Hepatocyte (in vitro differentiated cells): ENCODE measurements around the gene LGR4. TPM values are rescaled to one million over a fixed set of nuclear protein-coding genes. Genes with fewer than 3 reads are reported as not detected.

Experiments used
- DNase-seq: peaks from one replicate; pipeline ENCODE4 v3.0.0-alpha.2; 2016; ENCODE audit warnings: low spot score
- H2AFZ ChIP-seq: fragments of 200-600 bp; sonication (generic); 2 replicates; pipeline ENCODE4 v1.6.0; 2016; ENCODE audit warnings: antibody characterized with exemption, mild to moderate bottlenecking
- H3K27ac ChIP-seq: fragments of 200-600 bp; sonication (generic); 2 replicates; pipeline ENCODE4 v1.5.1; 2016; ENCODE audit warnings: mild to moderate bottlenecking
- H3K27me3 ChIP-seq: fragments of 200-600 bp; sonication (generic); 2 replicates; pipeline ENCODE4 v1.6.1; 2016
- H3K36me3 ChIP-seq: fragments of 200-600 bp; sonication (generic); replicated peaks from 2 replicates; pipeline ENCODE4 v1.5.1; 2016; ENCODE audit warnings: low read depth; ENCODE audit not compliant: insufficient read depth
- H3K4me1 ChIP-seq: fragments of 200-600 bp; sonication (generic); 2 replicates; pipeline ENCODE4 v1.5.1; 2016; ENCODE audit warnings: mild to moderate bottlenecking, moderate library complexity; ENCODE audit not compliant: insufficient read depth
- H3K4me2 ChIP-seq: fragments of 200-600 bp; sonication (generic); 2 replicates; pipeline ENCODE4 v1.6.0; 2016
- H3K4me3 ChIP-seq: fragments of 200-600 bp; sonication (generic); 2 replicates; pipeline ENCODE4 v1.5.1; 2016; ENCODE audit warnings: mild to moderate bottlenecking
- H3K79me2 ChIP-seq: fragments of 200-600 bp; sonication (generic); 2 replicates; pipeline ENCODE4 v1.6.0; 2017; ENCODE audit warnings: mild to moderate bottlenecking
- H3K9me2 ChIP-seq: fragments of 200-600 bp; sonication (generic); replicated peaks from 2 replicates; pipeline ENCODE4 v1.6.0; 2017; ENCODE audit warnings: mild to moderate bottlenecking; ENCODE audit not compliant: insufficient read depth
- H3K9me3 ChIP-seq: fragments of 200-600 bp; sonication (generic); 2 replicates; pipeline ENCODE4 v1.5.1; 2016; ENCODE audit warnings: low read depth, mild to moderate bottlenecking
- H4K20me1 ChIP-seq: fragments of 200-600 bp; sonication (generic); 2 replicates; pipeline ENCODE4 v1.6.0; 2016; ENCODE audit warnings: mild to moderate bottlenecking; ENCODE audit not compliant: insufficient read depth, poor library complexity, severe bottlenecking
- EZH2 ChIP-seq: fragments of 200-600 bp; sonication (generic); IDR thresholded peaks from 2 replicates; pipeline ENCODE4 v1.6.1; 2016; ENCODE audit warnings: antibody characterized with exemption, mild to moderate bottlenecking, borderline replicate concordance
- EZH2phosphoT487 ChIP-seq: fragments of 200-600 bp; sonication (generic); IDR thresholded peaks from one replicate; pipeline ENCODE4 v1.6.1; 2018; ENCODE audit warnings: antibody characterized with exemption, mild to moderate bottlenecking, low read depth, moderate library complexity; ENCODE audit not compliant: unreplicated experiment, severe bottlenecking
- WGBS: methylation state at CpG from one replicate; pipeline ENCODE4 v1.1.6; 2016; ENCODE audit warnings: low lambda C conversion rate; ENCODE audit errors: missing lambda C conversion rate; 5-methylcytosine and 5-hydroxymethylcytosine counted together
- polyA plus RNA-seq: library from polyadenylated mRNA; unstranded; fragments of >200 nt; fragmentation: Nextera tagmentation; extraction: Ambion mirVana; gene quantifications from 2 replicates; pipeline ENCODE4 v1.2.1, GENCODE V29; 2016
- total RNA-seq: library from RNA; depleted of rRNA; stranded (reverse); fragments of >200 nt; gene quantifications from 2 replicates; pipeline ENCODE4 v1.2.3, GENCODE V29; 2014
- TF ChIP-seq, protein P1 (sequence below): fragments of 200-600 bp; sonication (generic); IDR thresholded peaks from 2 replicates; pipeline ENCODE4 v1.5.1; 2016; ENCODE audit warnings: antibody characterized with exemption, mild to moderate bottlenecking; ENCODE audit not compliant: poor library complexity

LGR4 gene
- total and polyA plus RNA-seq, 2 experiments from 2014 or later = 27.2 to 115 TPM

DNA sequence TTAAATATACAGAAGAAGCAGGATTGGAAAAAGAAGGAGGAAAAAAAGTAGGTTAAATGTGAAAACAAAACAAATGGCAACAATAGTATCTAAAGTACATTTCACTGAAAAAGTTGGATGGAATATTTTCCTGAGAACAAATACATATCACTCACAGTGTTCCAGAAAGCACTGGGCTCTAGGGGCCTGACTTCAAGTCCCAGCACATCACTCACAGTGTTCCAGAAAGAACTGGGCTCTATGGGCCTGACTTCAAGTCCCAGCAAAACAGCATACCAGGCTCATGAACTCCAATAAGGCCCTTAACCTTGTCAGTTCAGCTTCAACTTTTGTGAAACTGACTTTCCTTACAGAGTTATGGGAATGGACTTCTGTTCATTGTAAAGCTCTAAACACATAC lies 63.5 kb downstream of the LGR4 start:
- Histone ChIP-seq H2AFZ (no peak overlapping the region), H3K9me2 (no peaks in the 10 kb centered on the region), H3K4me2 (no peak overlapping the region), H3K4me3 (no peak overlapping the region), H3K79me2 (peaks cover 96% of the 10 kb centered on the region), H3K27me3 (no peaks in the 10 kb centered on the region), H4K20me1 (no peaks in the 10 kb centered on the region), H3K27ac (no peak overlapping the region), H3K9me3 (no peaks in the 10 kb centered on the region), H3K4me1 (no peaks in the 10 kb centered on the region), H3K36me3 (no peaks in the 10 kb centered on the region)
- DNase-seq = no peak
- TF ChIP-seq EZH2phosphoT487 = no peak
- no peak for TF ChIP-seq EZH2
- TF ChIP-seq, protein P1, sequence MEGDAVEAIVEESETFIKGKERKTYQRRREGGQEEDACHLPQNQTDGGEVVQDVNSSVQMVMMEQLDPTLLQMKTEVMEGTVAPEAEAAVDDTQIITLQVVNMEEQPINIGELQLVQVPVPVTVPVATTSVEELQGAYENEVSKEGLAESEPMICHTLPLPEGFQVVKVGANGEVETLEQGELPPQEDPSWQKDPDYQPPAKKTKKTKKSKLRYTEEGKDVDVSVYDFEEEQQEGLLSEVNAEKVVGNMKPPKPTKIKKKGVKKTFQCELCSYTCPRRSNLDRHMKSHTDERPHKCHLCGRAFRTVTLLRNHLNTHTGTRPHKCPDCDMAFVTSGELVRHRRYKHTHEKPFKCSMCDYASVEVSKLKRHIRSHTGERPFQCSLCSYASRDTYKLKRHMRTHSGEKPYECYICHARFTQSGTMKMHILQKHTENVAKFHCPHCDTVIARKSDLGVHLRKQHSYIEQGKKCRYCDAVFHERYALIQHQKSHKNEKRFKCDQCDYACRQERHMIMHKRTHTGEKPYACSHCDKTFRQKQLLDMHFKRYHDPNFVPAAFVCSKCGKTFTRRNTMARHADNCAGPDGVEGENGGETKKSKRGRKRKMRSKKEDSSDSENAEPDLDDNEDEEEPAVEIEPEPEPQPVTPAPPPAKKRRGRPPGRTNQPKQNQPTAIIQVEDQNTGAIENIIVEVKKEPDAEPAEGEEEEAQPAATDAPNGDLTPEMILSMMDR = no peak

DNA sequence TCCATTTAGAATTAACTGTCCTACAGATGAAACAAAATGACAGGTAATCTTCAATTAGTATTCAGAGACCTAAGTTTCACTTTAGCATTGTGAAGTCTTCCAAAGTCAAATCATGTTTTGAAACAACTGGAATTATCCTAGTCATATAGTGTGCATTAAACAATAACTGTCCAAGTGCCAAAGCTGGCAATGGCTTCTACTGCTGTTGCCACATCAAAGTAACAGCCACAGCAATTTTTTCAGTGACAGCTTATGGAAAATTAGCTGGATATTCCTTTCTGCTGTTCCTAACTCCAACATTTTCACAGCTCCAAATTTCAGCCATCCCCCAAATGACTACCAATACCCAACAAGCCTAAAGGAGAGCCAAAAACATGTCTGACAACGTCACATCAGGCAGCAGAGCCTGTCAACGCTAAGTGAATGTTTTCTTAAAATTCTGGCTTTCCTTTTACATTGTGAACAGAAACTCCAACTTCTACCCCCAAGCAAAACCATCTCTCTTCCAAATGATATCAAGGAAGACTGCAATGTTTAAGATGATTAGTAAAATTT lies 64.3 kb downstream of the LGR4 start:
- Histone ChIP-seq H3K27me3 (no peaks in the 10 kb centered on the region), H3K4me3 (no peak overlapping the region), H3K4me2 (no peak overlapping the region), H3K36me3 (no peaks in the 10 kb centered on the region), H3K4me1 (no peaks in the 10 kb centered on the region), H4K20me1 (no peaks in the 10 kb centered on the region), H2AFZ (no peak overlapping the region), H3K79me2 (peaks cover 96% of the 10 kb centered on the region), H3K9me2 (no peaks in the 10 kb centered on the region), H3K9me3 (no peaks in the 10 kb centered on the region), H3K27ac (no peak overlapping the region)
- TF ChIP-seq EZH2phosphoT487 = no peak
- no peak for TF ChIP-seq EZH2
- TF ChIP-seq, protein P1 = no peak
- 96% methylated on average over 2 of the region's 2 CpGs for WGBS
- no peak for DNase-seq

DNA sequence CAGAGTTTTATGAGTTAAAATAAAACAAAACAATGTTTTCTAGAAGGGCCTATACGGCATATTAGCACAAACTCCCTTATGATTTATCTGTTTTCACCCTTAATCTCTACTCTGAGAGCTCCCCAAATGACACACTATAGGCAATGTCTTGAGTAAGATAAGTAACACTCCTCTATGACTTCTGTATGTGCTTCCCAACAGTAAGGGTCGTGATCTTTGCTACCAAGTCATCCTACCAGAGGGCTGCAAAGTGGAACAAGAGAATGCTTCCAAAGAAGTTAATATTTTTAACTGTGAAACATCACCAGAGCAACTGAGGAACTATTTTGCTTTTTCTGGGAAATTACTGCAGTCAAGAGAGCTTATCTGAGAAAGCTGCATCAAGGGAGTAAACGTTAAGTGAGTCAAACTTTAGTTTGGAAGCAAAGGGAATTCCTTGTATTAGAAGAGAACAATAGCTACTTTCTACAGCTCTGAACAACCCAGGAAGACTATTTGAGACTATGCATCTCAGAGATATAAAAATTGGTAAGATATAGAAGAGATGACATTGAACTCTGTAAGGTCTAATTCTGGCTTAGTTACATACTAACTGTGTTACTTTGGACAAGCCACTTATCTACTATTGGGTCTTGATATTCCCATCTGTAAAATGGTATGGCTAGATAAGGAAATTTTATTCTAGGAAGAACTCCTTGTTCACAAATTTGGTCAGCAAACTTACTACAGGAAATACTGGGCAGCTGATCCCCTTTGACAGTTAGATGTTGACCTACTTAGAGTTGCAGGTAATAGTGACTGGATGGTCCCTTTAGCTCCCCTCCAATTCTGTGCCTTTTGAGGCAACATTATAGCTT lies 65.9 kb downstream of the LGR4 start:
- WGBS = 74% methylated on average over 3 of the region's 3 CpGs
- Histone ChIP-seq H3K4me3 (no peak overlapping the region), H2AFZ (no peak overlapping the region), H3K79me2 (peaks cover 86% of the 10 kb centered on the region), H3K36me3 (no peaks in the 10 kb centered on the region), H3K27me3 (no peaks in the 10 kb centered on the region), H3K9me3 (no peaks in the 10 kb centered on the region), H3K4me1 (peaks cover 11% of the 10 kb centered on the region), H3K27ac (no peak overlapping the region), H3K4me2 (no peak overlapping the region), H4K20me1 (no peaks in the 10 kb centered on the region), H3K9me2 (no peaks in the 10 kb centered on the region)
- no peak for TF ChIP-seq EZH2
- no peak for TF ChIP-seq EZH2phosphoT487
- TF ChIP-seq, protein P1 = no peak
- DNase-seq = no peak
